A549 (cell line): Measurements from ENCODE around the gene RAB15. TPM values are rescaled to one million over a fixed set of nuclear protein-coding genes. Genes with fewer than 3 reads are reported as not detected.

ENCODE experiments used
- ATAC-seq, 2 experiments: fragments of 200-7000 bp in 1 of 2; fragments of >200 bp in 1 of 2; cut with Nextera tagmentation in 1 of 2; cut with Tn5 transposase in 1 of 2; 3 replicates each; pipeline versions ENCODE4 v1.8.0 to v1.9.1; 2018 to 2020; ENCODE audit warnings: mild to moderate bottlenecking in 1 of 2, moderate library complexity in 1 of 2
- CTCF ChIA-PET: fragments of 300-600 bp; sonication (Branson Sonifier 250); formaldehyde crosslinking; extraction: SDS; loops from one replicate; lab custom pipeline; 2021; ENCODE audit warnings: antibody characterized with exemption, inconsistent platforms; lab: Yijun Ruan, JAX
- POLR2A ChIA-PET: fragments of 350-600 bp; formaldehyde crosslinking; extraction: SDS; loops from one replicate; lab custom pipeline; 2021; ENCODE audit warnings: antibody characterized with exemption, inconsistent platforms; lab: Yijun Ruan, JAX
- DNase-seq, 2 experiments: peaks; one replicate each; pipeline versions ENCODE4 v3.0.0 to v3.0.0-alpha.2; 2011 to 2016; ENCODE audit warnings: low read depth in 1 of 2, low spot score in 1 of 2
- FAIRE-seq: peaks from 2 replicates; lab custom pipeline; 2011; peaks lifted over from hg19 to GRCh38; lab: Jason Lieb, UNC
- H3K27ac ChIP-seq, 2 experiments: fragments of >200 bp; sonication (Bioruptor Twin); formaldehyde crosslinking; 3 replicates each; pipeline ENCODE4 v1.5.1; 2016 to 2017
- H3K4me1 ChIP-seq: fragments of >200 bp; sonication (Bioruptor Twin); formaldehyde crosslinking; 3 replicates; pipeline ENCODE4 v1.6.1; 2016
- H3K4me2 ChIP-seq: fragments of >200 bp; sonication (Bioruptor Twin); formaldehyde crosslinking; 3 replicates; pipeline ENCODE4 v1.6.1; 2016
- H3K4me3 ChIP-seq: fragments of >200 bp; sonication (Bioruptor Twin); formaldehyde crosslinking; 3 replicates; pipeline ENCODE4 v1.5.1; 2016
- H3K9me3 ChIP-seq: fragments of >200 bp; sonication (Bioruptor Twin); formaldehyde crosslinking; 3 replicates; pipeline ENCODE4 v1.6.1; 2016
- EHMT2 ChIP-seq: fragments of 200-600 bp; sonication (generic); IDR thresholded peaks from 2 replicates; pipeline ENCODE4 v1.6.1; 2016; ENCODE audit warnings: antibody characterized with exemption, low read depth, mild to moderate bottlenecking, moderate library complexity
- EP300 ChIP-seq, 2 experiments: fragments of >200 bp; sonication (Bioruptor Twin); formaldehyde crosslinking; IDR thresholded peaks; 2 replicates in 1 of 2; 3 replicates in 1 of 2; pipeline ENCODE4 v1.6.1; 2016 to 2017
- ESRRA ChIP-seq: fragments of 150-350 bp; IDR thresholded peaks from 2 replicates; pipeline ENCODE4 v1.6.1; 2014; ENCODE audit warnings: mild to moderate bottlenecking, low read length, borderline replicate concordance
- FOSB ChIP-seq: fragments of 250-450 bp; sonication (Bioruptor Pico); IDR thresholded peaks from 2 replicates; pipeline ENCODE4 v1.5.0; 2020; ENCODE audit warnings: mild to moderate bottlenecking, moderate library complexity
- HDAC2 ChIP-seq: fragments of 200-600 bp; sonication (generic); IDR thresholded peaks from 2 replicates; pipeline ENCODE4 v1.6.1; 2016
- HOXB5 ChIP-seq: fragments of 250-450 bp; sonication (Bioruptor Pico); IDR thresholded peaks from 2 replicates; pipeline ENCODE4 v1.5.0; 2020; ENCODE audit warnings: mild to moderate bottlenecking, moderate library complexity
- MAFK ChIP-seq: fragments of 450-650 bp; IDR thresholded peaks from 2 replicates; pipeline ENCODE4 v1.6.1; 2014; ENCODE audit not compliant: partially characterized antibody
- MAZ ChIP-seq: fragments of 150-350 bp; IDR thresholded peaks from 2 replicates; pipeline ENCODE4 v1.6.1; 2014; ENCODE audit warnings: antibody characterized with exemption, low read depth, low read length, borderline replicate concordance
- NR3C1 ChIP-seq: fragments of >200 bp; sonication (Bioruptor Twin); formaldehyde crosslinking; IDR thresholded peaks from 3 replicates; pipeline ENCODE4 v1.6.1; 2017
- PHF8 ChIP-seq: fragments of 200-600 bp; sonication (generic); IDR thresholded peaks from 2 replicates; pipeline ENCODE4 v1.6.1; 2016; ENCODE audit warnings: low read depth, mild to moderate bottlenecking, antibody characterized with exemption, moderate library complexity, borderline replicate concordance
- POLR2A ChIP-seq: IDR thresholded peaks from 2 replicates; pipeline ENCODE4 v1.6.1; 2012; ENCODE audit warnings: mild to moderate bottlenecking, low read length
- RARB ChIP-seq: fragments of 250-450 bp; sonication (Bioruptor Pico); IDR thresholded peaks from 2 replicates; pipeline ENCODE4 v1.8.0; 2021; ENCODE audit warnings: mild to moderate bottlenecking, moderate library complexity
- SMC3 ChIP-seq: fragments of >200 bp; sonication (Bioruptor Twin); formaldehyde crosslinking; IDR thresholded peaks from 3 replicates; pipeline ENCODE4 v1.6.1; 2018; ENCODE audit warnings: inconsistent platforms
- SREBF2 ChIP-seq: fragments of 450-650 bp; IDR thresholded peaks from 2 replicates; pipeline ENCODE4 v1.6.1; 2014; ENCODE audit warnings: mild to moderate bottlenecking, moderate library complexity
- TP53 ChIP-seq: fragments of 250-450 bp; sonication (Bioruptor Pico); IDR thresholded peaks from 2 replicates; pipeline ENCODE4 v1.5.0; 2021; ENCODE audit warnings: mild to moderate bottlenecking, moderate library complexity
- WGBS: methylation state at CpG from one replicate; pipeline ENCODE4 v1.1.6; 2017; ENCODE audit errors: missing lambda C conversion rate; 5-methylcytosine and 5-hydroxymethylcytosine counted together
- polyA plus RNA-seq, 4 experiments: library from polyadenylated mRNA; depleted of rRNA in 3 of 4; stranded (reverse); fragments of >200 nt; fragmentation: RNase III in 1 of 4; extraction: RNeasy Plus Mini Kit Qiagen cat#74134 plus additional on column Dnase treatment in 1 of 4; gene quantifications; 2 replicates in 3 of 4; 3 replicates in 1 of 4; pipeline ENCODE4 v1.2.3, GENCODE V29; 2011 to 2017
- TF ChIP-seq, protein P1 (sequence below): fragments of 450-650 bp; IDR thresholded peaks from 2 replicates; pipeline ENCODE4 v1.6.1; 2014; ENCODE audit warnings: antibody characterized with exemption
- TF ChIP-seq, protein P2 (sequence below): fragments of 200-600 bp; sonication (generic); IDR thresholded peaks from 2 replicates; pipeline ENCODE4 v1.6.1; 2016; ENCODE audit warnings: antibody characterized with exemption, mild to moderate bottlenecking, moderate library complexity
- TF ChIP-seq, protein P3 (sequence below): fragments of 150-350 bp; IDR thresholded peaks from 2 replicates; pipeline ENCODE4 v1.6.1; 2014; ENCODE audit warnings: low read depth, mild to moderate bottlenecking, low read length

RAB15 gene
- polyA plus RNA-seq, 2 of the 4 experiments (the other 2 are of a cell fraction), result 32.2 to 35.1 TPM

DNA sequence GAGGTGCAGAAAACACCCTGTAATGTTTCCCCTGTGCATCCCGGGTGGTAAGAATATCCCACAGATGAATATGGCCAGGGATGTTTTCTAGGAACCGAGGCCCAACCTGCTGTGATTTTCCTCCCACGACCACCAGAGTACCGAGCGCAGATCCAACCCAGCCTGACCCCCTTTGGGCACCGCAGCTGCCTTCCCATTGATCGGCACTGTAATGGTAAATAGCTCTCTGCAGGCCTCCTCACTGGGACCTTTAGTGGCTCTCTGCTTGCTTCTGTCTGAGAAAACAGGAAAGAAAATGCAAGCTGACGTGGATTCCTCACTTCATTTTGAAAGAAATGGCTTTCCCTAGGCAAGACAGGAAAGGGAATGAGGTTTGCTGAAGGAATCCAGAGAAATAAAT is 2.4 kb upstream of the RAB15 start:
- ATAC-seq (no peak), FAIRE-seq (no peak), DNase-seq (no peak)
- TF ChIP-seq FOSB (CRISPR knock-in tag), result no peak
- no peak for TF ChIP-seq POLR2A
- peaks cover 25% of the 10 kb centered on the region for H3K4me1 ChIP-seq
- H3K4me2 ChIP-seq, result no peak overlapping the region
- ChIA-PET CTCF (interaction anchor here (0.7 to 3.4 kb wide), 6 partner anchors 8 to 145 kb away, joined by 4 to 14 read pairs (median 5); partner anchors contain the start of gene FNTB), POLR2A (interaction anchor here (0.9 kb wide), 1 partner anchor 12 kb away, joined by 5 read pairs; no protein-coding TSS in a partner anchor)
- H3K27ac ChIP-seq, result no peak overlapping the region
- no peak overlapping the region for H3K4me3 ChIP-seq
- WGBS, result 91% methylated on average over 8 of the region's 8 CpGs
- no peaks in the 10 kb centered on the region for H3K9me3 ChIP-seq

DNA sequence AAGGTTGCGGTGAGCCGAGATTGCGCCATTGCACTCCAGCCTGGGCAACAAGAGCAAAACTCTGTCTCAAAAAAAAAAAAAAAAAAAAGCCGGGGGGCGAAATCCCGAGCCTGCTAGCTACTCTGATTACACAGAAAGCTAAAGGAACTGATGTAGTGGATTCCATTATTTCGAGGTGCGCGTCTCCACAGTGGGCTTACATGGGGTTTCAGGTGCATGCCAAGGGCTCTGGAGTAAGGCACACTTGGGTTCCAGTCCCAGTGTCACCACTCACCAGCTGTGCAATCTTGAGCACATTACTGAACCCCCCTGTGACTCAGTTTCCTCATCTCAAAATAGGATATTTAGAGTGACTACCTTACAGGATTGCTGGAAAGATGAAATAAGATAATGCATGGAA is 1.7 kb upstream of the RAB15 start:
- Histone ChIP-seq H3K9me3 (no peaks in the 10 kb centered on the region), H3K27ac (no peak overlapping the region), H3K4me2 (no peak overlapping the region), H3K4me1 (peaks cover 22% of the 10 kb centered on the region; the same call in 2 of the 3 replicates), H3K4me3 (no peak overlapping the region)
- TF ChIP-seq SREBF2, result no peak
- TF ChIP-seq, protein P1, sequence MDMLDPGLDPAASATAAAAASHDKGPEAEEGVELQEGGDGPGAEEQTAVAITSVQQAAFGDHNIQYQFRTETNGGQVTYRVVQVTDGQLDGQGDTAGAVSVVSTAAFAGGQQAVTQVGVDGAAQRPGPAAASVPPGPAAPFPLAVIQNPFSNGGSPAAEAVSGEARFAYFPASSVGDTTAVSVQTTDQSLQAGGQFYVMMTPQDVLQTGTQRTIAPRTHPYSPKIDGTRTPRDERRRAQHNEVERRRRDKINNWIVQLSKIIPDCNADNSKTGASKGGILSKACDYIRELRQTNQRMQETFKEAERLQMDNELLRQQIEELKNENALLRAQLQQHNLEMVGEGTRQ, result no peak
- TF ChIP-seq PHF8, result no peak
- no peak for TF ChIP-seq SMC3
- TF ChIP-seq NR3C1, result no peak
- TF ChIP-seq MAFK, result no peak
- TF ChIP-seq, protein P2, sequence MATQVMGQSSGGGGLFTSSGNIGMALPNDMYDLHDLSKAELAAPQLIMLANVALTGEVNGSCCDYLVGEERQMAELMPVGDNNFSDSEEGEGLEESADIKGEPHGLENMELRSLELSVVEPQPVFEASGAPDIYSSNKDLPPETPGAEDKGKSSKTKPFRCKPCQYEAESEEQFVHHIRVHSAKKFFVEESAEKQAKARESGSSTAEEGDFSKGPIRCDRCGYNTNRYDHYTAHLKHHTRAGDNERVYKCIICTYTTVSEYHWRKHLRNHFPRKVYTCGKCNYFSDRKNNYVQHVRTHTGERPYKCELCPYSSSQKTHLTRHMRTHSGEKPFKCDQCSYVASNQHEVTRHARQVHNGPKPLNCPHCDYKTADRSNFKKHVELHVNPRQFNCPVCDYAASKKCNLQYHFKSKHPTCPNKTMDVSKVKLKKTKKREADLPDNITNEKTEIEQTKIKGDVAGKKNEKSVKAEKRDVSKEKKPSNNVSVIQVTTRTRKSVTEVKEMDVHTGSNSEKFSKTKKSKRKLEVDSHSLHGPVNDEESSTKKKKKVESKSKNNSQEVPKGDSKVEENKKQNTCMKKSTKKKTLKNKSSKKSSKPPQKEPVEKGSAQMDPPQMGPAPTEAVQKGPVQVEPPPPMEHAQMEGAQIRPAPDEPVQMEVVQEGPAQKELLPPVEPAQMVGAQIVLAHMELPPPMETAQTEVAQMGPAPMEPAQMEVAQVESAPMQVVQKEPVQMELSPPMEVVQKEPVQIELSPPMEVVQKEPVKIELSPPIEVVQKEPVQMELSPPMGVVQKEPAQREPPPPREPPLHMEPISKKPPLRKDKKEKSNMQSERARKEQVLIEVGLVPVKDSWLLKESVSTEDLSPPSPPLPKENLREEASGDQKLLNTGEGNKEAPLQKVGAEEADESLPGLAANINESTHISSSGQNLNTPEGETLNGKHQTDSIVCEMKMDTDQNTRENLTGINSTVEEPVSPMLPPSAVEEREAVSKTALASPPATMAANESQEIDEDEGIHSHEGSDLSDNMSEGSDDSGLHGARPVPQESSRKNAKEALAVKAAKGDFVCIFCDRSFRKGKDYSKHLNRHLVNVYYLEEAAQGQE, result no peak
- no peak for TF ChIP-seq TP53
- POLR2A ChIA-PET, result no interaction called here
- FAIRE-seq (no peak), ATAC-seq (no peak), DNase-seq (no peak)
- CTCF ChIA-PET, result interaction anchor here (1.4 to 3.4 kb wide), 3 partner anchors 9 to 14 kb away, joined by 5 to 14 read pairs (median 5); partner anchors contain the start of gene FNTB
- 94% methylated on average over 9 of the region's 9 CpGs for WGBS

- DNase-seq (no peak), ATAC-seq (no peak), FAIRE-seq (no peak)
- Histone ChIP-seq H3K4me2 (peak overlapping the region; percentile 94), H3K4me1 (peaks cover 22% of the 10 kb centered on the region; the same call in 2 of the 3 replicates), H3K4me3 (peak overlapping the region; percentile 61), H3K27ac (peak overlapping the region; percentile 79 to 94; a peak in 5 of 6 replicates), H3K9me3 (no peaks in the 10 kb centered on the region)
- 91% methylated on average over 8 of the region's 8 CpGs for WGBS
- ChIA-PET CTCF (interaction anchor here (1.4 kb wide), 1 partner anchor 9 kb away, joined by 5 read pairs; no protein-coding TSS in a partner anchor), POLR2A (no interaction called here)
- TF ChIP-seq NR3C1 (no peak), EHMT2 (no peak), SREBF2 (no peak), MAZ (no peak), HOXB5 (no peak), ESRRA (no peak), HDAC2 (no peak), RARB (no peak), EP300 (IDR thresholded peaks at IDR 0.05) (no peak)
- TF ChIP-seq, protein P3, sequence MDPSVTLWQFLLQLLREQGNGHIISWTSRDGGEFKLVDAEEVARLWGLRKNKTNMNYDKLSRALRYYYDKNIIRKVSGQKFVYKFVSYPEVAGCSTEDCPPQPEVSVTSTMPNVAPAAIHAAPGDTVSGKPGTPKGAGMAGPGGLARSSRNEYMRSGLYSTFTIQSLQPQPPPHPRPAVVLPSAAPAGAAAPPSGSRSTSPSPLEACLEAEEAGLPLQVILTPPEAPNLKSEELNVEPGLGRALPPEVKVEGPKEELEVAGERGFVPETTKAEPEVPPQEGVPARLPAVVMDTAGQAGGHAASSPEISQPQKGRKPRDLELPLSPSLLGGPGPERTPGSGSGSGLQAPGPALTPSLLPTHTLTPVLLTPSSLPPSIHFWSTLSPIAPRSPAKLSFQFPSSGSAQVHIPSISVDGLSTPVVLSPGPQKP, result no peak
Measured at GRCh38 chr14:64973026-64973442, 898 bp upstream of the RAB15 start.
